ENCODE data around the gene ZC3HAV1L. TPM values are rescaled to one million over a fixed set of nuclear protein-coding genes. Genes with fewer than 3 reads are reported as not detected.

ZC3HAV1L gene
- total RNA-seq, 4 donors from 2014 or later: 7.3 to 12.4 (median 10.2) TPM

GRCh38 chr7:139054101-139054500 is 18.3 kb upstream of the ZC3HAV1L start:
- TF ChIP-seq EP300 (IDR thresholded peaks at IDR 0.05) (no peak), POLR2AphosphoS5 (IDR thresholded peaks at IDR 0.05) (no peak), POLR2A (IDR thresholded peaks at IDR 0.05) (no peak), CTCF (IDR thresholded peaks at IDR 0.05) (no peak)
- Histone ChIP-seq H3K27me3 (no peaks in the 10 kb centered on the region), H3K36me3 (peaks cover 0 to 83% of the 10 kb centered on the region in 2 donors), H3K4me3 (no peak overlapping the region), H3K9me3 (no peaks in the 10 kb centered on the region), H3K4me1 (peaks cover 0 to 8% (median 0%) of the 10 kb centered on the region in 3 donors), H3K27ac (no peak overlapping the region)
- WGBS, 2 donors (ENCODE audit: low coverage in 1 of 2): 49 to 93% methylated on average over 2 of the region's 2 CpGs
- ATAC-seq: no peak

DNA sequence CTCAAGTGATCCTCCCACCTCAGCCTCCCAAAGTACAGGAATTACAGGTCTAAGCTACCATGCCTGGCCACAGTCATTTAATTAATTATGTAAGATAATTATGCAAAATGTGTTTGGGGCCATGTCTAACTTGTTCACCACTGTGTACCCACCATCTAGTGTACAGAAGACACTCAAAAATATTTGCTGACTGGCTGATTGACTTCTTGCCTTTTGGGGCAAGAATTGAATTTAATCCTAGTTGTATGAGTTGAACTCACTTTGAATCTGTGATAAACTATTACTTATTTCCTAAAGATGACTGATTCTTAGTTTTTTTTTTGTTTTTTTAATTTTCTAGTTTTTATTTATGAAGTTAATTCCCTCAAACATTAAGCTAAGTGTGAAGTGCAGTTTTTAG is 15.8 kb upstream of the ZC3HAV1L start:
- H3K27ac ChIP-seq: no peak overlapping the region
- peaks cover 0 to 95% of the 10 kb centered on the region in 2 donors for H3K36me3 ChIP-seq
- TF ChIP-seq EP300 (IDR thresholded peaks at IDR 0.05): no peak
- no peak for TF ChIP-seq POLR2AphosphoS5 (IDR thresholded peaks at IDR 0.05)
- TF ChIP-seq POLR2A (IDR thresholded peaks at IDR 0.05): no peak
- TF ChIP-seq CTCF (IDR thresholded peaks at IDR 0.05): no peak

DNA sequence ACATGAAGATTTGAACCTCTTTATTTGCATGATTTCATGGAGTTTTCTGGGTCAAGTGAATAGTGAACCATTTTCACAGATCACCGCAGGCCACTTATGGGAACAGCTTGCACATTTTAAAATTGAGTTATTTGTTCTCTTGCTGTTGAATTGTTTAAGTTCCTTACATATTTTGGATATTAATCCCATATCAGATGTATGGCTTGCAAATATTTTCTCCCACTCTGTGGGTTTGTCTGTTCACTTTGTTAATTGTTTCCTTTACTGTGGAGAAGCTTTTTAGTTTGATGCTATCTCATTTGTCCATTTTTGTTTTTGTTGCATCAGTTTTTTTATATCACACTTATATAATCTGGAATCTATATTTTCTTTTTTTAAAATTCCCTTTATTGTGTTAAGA is 14.1 kb upstream of the ZC3HAV1L start:
- Histone ChIP-seq H3K36me3 (peaks cover 0 to 98% of the 10 kb centered on the region in 2 donors), H3K4me3 (no peak overlapping the region), H3K27me3 (no peaks in the 10 kb centered on the region), H3K9me3 (no peaks in the 10 kb centered on the region), H3K4me1 (no peaks in the 10 kb centered on the region), H3K27ac (no peak overlapping the region)
- 92 to 100% methylated on average over 1 of the region's 1 CpG for WGBS, 2 donors (ENCODE audit: low coverage in 1 of 2)
- no peak for TF ChIP-seq POLR2A (IDR thresholded peaks at IDR 0.05)
- no peak for TF ChIP-seq CTCF (IDR thresholded peaks at IDR 0.05)
- TF ChIP-seq EP300 (IDR thresholded peaks at IDR 0.05): no peak
- TF ChIP-seq POLR2AphosphoS5 (IDR thresholded peaks at IDR 0.05): no peak
- no peak for ATAC-seq

More for the DNA sequence above, 15.8 kb upstream of the ZC3HAV1L start:
- Histone ChIP-seq H3K4me1 (no peaks in the 10 kb centered on the region), H3K27me3 (no peaks in the 10 kb centered on the region), H3K4me3 (no peak overlapping the region), H3K9me3 (no peaks in the 10 kb centered on the region)
- no peak for ATAC-seq

DNA sequence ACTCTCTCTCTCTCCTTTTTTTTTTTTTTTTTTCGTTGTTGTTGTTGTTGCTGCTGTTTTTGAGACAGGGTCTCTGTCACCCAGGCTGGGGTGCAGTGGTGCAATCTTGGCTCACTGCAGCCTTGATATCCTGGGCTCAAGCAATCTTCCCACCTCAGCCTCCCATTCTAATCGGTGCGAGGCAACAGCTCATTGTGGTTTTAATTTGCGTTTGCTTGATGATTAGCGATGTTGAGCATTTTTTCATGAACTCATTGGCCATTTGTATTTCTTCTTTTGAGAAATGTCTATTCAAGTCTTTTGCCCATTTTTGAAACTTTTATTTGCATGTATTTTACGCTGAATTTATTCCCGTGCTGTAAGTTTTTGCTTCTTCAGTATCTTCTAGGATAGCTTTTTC is 13.3 kb upstream of the ZC3HAV1L start:
- Histone ChIP-seq H3K4me1 (no peaks in the 10 kb centered on the region), H3K9me3 (no peaks in the 10 kb centered on the region), H3K36me3 (peaks cover 0 to 90% of the 10 kb centered on the region in 2 donors), H3K27me3 (no peaks in the 10 kb centered on the region), H3K4me3 (no peak overlapping the region), H3K27ac (no peak overlapping the region)
- ATAC-seq: no peak
- 64 to 82% methylated on average over 6 of the region's 7 CpGs for whole genome bisulfite sequencing, 2 donors (ENCODE audit: low coverage in 1 of 2)
- TF ChIP-seq POLR2A (IDR thresholded peaks at IDR 0.05): no peak
- no peak for TF ChIP-seq POLR2AphosphoS5 (IDR thresholded peaks at IDR 0.05)
- TF ChIP-seq CTCF (IDR thresholded peaks at IDR 0.05): no peak
- TF ChIP-seq EP300 (IDR thresholded peaks at IDR 0.05): no peak

- no peak overlapping the region for H3K4me3 ChIP-seq
- H3K27ac ChIP-seq: no peak overlapping the region
- H3K27me3 ChIP-seq: no peaks in the 10 kb centered on the region
- no peak for ATAC-seq
- H3K4me1 ChIP-seq: no peaks in the 10 kb centered on the region
- H3K36me3 ChIP-seq: peaks cover 0 to 86% of the 10 kb centered on the region in 2 donors
- 76% methylated on average over 3 of the region's 3 CpGs for WGBS, 2 donors (ENCODE audit: low coverage in 1 of 2)
- no peak for TF ChIP-seq POLR2AphosphoS5 (IDR thresholded peaks at IDR 0.05)
- TF ChIP-seq CTCF (IDR thresholded peaks at IDR 0.05): no peak
- no peak for TF ChIP-seq POLR2A (IDR thresholded peaks at IDR 0.05)
- no peak for TF ChIP-seq EP300 (IDR thresholded peaks at IDR 0.05)
- no peaks in the 10 kb centered on the region for H3K9me3 ChIP-seq
Measured at GRCh38 chr7:139047970-139048369, 12.1 kb upstream of the ZC3HAV1L start.
